DMS153 treated with DMSO at 0.1 percent for 48 hours (cell line): ENCODE measurements around the gene PRR11.
"Not testable (repeated sequence)": the region's sequence is repeated elsewhere in the genome, so short reads cannot be mapped to it uniquely, and the experiment has no call there.

Experiments
- DNase-seq: peaks from one replicate; lab custom pipeline; 2025; ENCODE audit not compliant: unreplicated experiment; lab: John Stamatoyannopoulos, UW

Gene PRR11

DNA sequence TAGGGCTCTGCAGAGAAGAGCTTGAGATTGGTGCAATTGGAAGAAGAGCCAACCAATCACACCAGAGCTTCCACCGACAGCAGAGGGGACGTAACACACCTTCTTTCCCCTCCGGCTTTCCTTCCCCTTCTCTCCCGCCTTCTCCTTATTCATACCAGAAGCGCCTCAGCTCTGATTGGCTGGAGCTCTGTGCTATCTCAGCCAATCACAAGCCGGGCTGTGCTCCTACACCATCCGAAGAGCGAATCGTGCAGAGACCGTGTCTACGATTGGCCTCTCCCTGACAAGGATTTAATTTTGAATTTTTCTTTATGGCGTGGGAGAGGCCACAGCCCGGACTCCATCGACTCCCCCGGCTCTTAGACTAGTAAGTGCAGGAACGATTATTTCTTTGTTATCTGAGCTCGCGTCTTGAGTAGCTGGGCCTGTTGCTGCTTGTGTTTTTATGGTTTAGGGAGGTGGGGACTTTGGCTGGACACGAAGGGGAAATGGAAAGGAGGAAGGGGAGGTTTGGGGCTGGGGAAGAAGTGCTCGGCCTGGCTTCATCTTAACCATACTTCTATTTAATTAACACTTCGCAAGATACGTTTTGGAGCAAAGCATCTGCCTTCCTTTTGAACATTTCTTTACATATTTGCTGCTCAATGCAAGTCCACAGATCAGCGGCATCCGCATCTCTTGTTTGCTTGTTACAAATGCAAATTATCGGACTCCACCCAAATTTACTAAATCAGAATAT is at the start of gene PRR11:
TSS of gene PRR11 (plus strand) at position 308 of the 739 bp plus-strand sequence. CDS start 14,007 bp downstream, outside the sequence.
- peak; percentile 100 for DNase-seq

DNA sequence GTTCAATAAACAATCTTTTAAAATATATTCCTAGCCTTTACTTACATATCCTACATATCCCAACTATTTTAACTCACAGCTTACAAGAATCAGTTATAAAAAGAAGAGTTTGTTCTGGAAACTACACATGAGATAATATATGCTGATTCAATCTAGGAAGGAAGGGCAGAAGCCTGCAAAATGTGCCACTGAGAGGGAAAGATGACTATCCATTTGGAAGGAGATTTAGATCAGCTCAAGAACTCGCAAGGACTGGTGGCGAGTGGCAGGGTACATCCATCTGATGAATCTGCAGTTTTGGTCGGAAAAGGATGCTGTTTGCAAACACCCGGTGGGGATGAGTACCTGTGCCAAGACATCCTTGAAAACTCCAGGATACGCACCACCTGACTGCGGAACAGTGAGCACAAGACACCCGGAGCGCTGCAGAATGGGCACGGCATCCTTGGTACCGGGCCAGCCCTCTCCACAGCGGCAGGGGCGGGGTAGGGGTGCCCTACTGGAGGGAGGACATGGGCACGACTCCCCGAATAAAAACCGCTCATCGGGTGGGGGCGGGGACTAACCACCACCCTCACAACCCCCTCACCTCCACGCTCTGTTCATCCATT is 49.6 kb upstream of the PRR11 start:
- DNase-seq: peak; percentile 34

- peak; percentile 98 for DNase-seq
These were observed 48.9 kb upstream of the PRR11 start, which contains the start of gene TRIM37 for GRCh38 chr17:59106463-59107305. Gene TRIM37, minus strand, starts transcription at chr17:59106880. Its CDS starts 419 bp downstream, at chr17:59106461.

DNA sequence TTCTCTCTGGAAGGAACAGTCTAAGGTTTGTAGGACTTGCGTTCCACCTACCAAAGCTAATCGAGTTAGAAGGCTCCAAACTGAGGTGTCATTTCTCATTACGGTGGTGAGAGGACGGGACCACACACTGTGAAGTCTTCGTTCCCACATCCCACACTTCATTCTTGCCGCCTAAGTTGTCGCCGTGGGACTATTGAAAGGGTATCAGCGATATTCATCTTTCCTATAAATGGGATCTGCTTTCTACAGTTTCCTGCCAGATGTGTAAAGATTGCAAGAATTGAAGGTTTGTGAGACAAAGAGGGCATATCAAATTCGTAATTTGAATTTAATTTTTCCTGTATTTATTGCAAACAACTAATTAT is 48.3 kb upstream of the PRR11 start:
- no peak for DNase-seq

DNA sequence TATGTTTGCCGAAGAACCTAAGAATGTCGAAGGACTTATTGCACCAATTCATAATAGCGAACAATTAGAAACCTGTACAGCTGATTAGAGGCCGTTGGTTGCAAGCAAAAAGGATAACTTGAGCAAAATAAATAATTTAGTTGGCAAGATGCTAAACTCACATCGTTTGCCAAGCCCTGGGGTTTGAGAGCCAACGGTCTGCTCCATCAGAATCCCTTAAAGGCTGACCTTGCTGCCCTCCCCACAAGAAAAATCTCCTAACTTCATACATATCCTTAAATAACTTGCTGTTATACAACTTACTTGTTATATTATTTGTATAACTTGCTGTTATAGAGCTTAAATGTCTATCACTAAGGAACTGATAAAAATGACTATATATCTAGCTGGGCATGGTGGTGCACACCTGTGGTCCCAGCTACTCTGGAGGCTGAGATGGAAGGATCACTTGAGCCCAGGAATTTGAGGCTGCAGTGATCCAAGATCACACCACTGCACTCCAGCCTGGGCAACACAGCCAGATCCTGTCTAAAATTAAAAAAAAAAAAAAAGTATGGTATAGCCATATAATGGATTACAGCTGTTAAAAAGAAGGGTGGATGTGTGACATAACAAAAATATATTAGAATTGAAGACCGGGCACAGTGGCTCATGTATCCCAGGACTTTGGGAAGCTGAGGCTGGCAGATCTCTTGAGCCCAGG is 47.0 kb upstream of the PRR11 start:
- no peak for DNase-seq

DNA sequence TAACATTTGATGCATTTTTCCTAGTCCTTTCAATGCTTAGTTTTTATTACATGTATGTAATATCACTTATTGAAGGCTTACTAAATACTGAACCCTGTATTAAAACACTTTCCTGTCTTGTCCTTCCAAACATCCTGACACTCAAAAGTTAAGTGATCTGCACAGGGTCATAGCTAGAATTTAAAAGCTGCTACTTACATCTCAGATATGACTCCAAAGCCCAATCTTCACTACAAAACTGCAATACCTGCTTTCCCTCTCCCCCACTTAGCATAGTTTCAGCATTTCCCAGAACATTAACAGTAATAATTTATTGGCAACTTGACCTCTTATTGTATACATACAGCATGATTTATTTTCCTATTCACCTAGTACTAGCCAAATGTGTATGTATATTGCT is 44.6 kb upstream of the PRR11 start:
- no peak for DNase-seq

- DNase-seq: no peak
These were observed 44.0 kb upstream of the PRR11 start for GRCh38 chr17:59111539-59111938.

GRCh38 chr17:59115474-59115873 is 40.1 kb upstream of the PRR11 start:
- no peak for DNase-seq

- no peak for DNase-seq
These were observed 33.6 kb upstream of the PRR11 start for GRCh38 chr17:59121901-59122480.

GRCh38 chr17:59124665-59125064 is 30.9 kb upstream of the PRR11 start:
- no peak for DNase-seq

GRCh38 chr17:59126809-59127417 is 28.6 kb upstream of the PRR11 start:
- DNase-seq: no peak

DNA sequence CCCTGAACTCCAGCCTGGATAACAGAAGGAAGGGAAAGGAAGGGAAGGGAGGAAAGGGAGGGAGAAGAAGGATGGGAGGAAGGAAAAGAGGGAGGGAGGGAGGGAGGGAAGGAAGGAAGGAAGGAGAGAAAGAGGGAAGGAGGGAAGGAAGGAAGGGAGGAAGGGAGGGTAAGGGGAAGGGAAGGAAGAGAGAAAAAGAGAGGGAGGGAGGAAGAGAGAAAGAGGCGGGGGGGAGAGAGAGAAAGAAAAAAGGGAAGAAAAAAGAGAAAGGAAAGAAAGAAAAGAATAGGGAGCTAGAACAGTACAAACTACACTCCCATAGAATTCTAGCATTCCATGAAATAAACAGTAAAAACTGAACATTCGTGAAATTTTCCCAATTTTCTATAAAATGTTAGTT is 25.7 kb upstream of the PRR11 start:
- DNase-seq: no peak

DNA sequence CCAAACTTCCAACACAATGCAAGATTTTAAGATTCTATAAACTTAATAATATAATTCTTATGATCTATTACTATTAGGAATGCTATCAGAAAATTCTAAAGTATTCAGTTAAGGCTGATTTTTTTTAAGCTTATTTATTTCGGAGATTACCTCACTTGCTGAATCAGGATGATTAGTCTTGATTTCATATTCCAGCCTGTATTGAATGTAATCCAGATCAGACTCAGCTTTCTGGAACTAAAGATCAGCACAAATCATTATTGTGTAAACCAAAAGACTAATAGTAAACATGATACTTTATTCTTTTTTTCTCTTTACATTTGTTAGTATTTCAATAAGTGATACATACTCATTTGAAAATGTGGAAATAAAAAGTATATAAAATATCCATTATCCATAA is 24.4 kb upstream of the PRR11 start:
- no peak for DNase-seq

GRCh38 chr17:59138339-59138738 is 17.2 kb upstream of the PRR11 start:
- not testable (repeated sequence) for DNase-seq

DNA sequence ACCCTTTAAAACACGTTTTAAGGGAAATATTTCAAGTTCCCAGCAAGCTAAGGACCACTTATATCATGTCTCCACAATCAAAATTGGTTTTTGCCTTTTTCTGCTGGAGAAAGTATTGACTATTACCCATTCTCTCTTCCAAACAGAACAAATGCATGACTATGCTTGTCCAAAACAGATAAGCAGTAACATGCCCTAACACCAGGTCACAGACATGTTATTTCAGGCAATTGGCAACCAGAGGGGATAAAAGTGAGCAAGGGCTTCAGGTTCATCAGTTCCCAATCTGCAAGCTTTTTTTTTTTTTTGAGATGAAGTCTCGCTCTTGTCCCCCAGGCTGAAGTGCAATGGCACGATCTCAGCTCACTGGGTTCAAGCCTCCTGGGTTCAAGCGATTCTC is 15.6 kb upstream of the PRR11 start:
- no peak for DNase-seq

- no peak for DNase-seq
These were observed 13.7 kb upstream of the PRR11 start for GRCh38 chr17:59141860-59142259.

DNA sequence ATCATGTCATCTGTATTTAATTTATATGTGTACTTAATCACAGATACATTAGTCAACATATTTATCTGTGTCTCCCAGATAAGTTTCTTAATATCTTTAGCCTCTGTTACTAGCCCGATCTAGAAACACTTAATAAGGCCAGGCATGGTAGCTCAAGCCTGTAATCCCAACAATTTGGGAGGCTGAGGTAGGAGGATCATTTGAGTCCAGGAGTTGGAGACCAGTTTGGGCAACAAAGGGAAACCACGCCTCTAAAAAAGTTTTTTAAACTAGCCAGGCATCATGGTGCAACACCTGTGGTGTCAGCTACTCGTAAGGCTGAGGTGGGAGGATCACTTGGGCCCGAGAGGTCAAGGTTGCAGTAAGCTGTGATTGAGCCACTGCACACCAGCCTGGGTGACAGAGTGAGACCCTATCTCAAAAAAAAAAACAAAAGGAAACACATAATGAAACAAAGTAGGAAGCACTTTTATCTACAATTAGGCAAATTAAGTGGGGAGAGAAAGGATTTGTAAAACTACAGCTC is 9.9 kb upstream of the PRR11 start:
- DNase-seq: no peak

DNA sequence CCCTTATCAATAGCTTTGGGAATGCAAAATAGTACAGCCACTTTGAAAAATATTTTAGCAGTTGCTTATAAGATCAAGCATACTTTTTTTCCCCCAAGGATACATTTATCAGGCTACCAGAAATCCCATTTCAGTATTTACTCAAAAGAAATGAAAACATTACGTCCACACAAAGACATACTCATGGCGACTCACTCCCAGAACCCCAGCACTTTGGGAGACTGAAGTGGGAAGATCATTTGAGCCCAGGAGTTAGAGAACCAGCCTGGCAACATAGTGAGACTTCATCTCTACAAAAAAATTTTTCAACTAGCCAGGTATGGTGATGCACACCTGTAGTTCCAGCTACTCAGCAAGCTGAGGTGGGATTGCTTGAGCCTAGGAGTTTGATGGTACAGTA is 6.5 kb upstream of the PRR11 start:
- DNase-seq: no peak

GRCh38 chr17:59149841-59150511 is 5.6 kb upstream of the PRR11 start:
- DNase-seq: no peak

DNA sequence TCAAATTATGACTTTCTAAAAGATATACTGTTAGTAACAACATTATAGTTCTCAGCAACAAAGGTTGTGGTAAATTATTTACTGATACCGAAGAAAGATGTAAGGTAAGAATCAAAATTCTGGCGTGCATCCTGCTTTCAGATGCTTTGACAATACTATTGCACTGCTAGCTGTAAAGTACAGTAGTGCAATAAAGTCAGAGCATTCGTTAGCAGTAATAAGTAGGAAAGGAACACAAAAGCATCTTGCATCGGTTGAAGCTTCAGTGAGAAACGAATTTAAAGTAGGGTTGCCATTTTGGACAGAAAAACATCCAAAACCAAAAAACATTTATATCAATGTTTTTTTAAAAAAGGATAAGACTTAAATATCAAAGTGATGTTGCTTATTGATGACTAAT is 4.5 kb upstream of the PRR11 start:
- no peak for DNase-seq
